Panc1 (cell line): ENCODE data around the gene MFAP4. TPM values are rescaled to one million over a fixed set of nuclear protein-coding genes. Genes with fewer than 3 reads are reported as not detected.

Experiments used
- ATAC-seq: fragments of 200-7000 bp; cut with Tn5 transposase; 2 replicates; pipeline ENCODE4 v1.9.1; 2020; ENCODE audit warnings: mild to moderate bottlenecking, moderate library complexity
- BruUV-seq: library from RNA; stranded (reverse); fragments of 400-500 nt; replicated peaks from 2 replicates; lab custom pipeline; 2021; lab: Mats Ljungman, UMichigan
- CTCF ChIA-PET: fragments of 300-600 bp; sonication (Branson Sonifier 250); formaldehyde crosslinking; loops from one replicate; lab custom pipeline; 2022; ENCODE audit warnings: antibody characterized with exemption; lab: Charles Lee
- POLR2A ChIA-PET: fragments of 300-600 bp; sonication (Branson Sonifier 250); formaldehyde crosslinking; loops from one replicate; lab custom pipeline; 2022; ENCODE audit warnings: antibody characterized with exemption; lab: Charles Lee
- DNase-seq: peaks from one replicate; pipeline ENCODE4 v3.0.0-alpha.2; 2010; ENCODE audit warnings: low read depth, low spot score
- H3K27ac ChIP-seq: 2 replicates; pipeline ENCODE4 v1.5.1; 2011; ENCODE audit warnings: mild to moderate bottlenecking, low read length, inconsistent platforms
- H3K27me3 ChIP-seq: fragments of 200-500 bp; sonication (Bioruptor generic); 2 replicates; pipeline ENCODE4 v1.6.0; 2014; ENCODE audit warnings: low read length, inconsistent platforms; ENCODE audit not compliant: control insufficient read depth, insufficient read depth
- H3K36me3 ChIP-seq: fragments of 200-500 bp; sonication (Bioruptor generic); 2 replicates; pipeline ENCODE4 v1.5.1; 2014; ENCODE audit warnings: inconsistent platforms, mild to moderate bottlenecking, low read length, moderate library complexity; ENCODE audit not compliant: control insufficient read depth, insufficient read depth
- H3K4me1 ChIP-seq: 2 replicates; pipeline ENCODE4 v1.5.1; 2011; ENCODE audit warnings: inconsistent platforms, mild to moderate bottlenecking, low read length, moderate library complexity; ENCODE audit not compliant: control insufficient read depth, insufficient read depth
- H3K4me3 ChIP-seq, 2 experiments: 2 replicates each; pipeline ENCODE4 v1.5.1; 2011 to 2012; ENCODE audit warnings: low read depth in 2 of 2, low read length in 2 of 2, mild to moderate bottlenecking in 2 of 2, inconsistent platforms in 1 of 2, moderate library complexity in 1 of 2
- H3K9me3 ChIP-seq: fragments of 200-500 bp; sonication (Bioruptor generic); 2 replicates; pipeline ENCODE4 v1.5.1; 2014; ENCODE audit warnings: low read depth, mild to moderate bottlenecking, inconsistent platforms, low read length, moderate library complexity; ENCODE audit not compliant: control insufficient read depth, insufficient read depth
- CTCF ChIP-seq: fragments of 450-650 bp; IDR thresholded peaks from 2 replicates; pipeline ENCODE4 v1.5.1; 2017; ENCODE audit warnings: mild to moderate bottlenecking
- POLR2AphosphoS5 ChIP-seq: IDR thresholded peaks from 2 replicates; pipeline ENCODE4 v1.6.1; 2012; ENCODE audit warnings: mild to moderate bottlenecking, low read depth, low read length, moderate library complexity
- REST ChIP-seq, 2 experiments: IDR thresholded peaks; 2 replicates each; pipeline ENCODE4 v1.6.1; 2011 to 2012; ENCODE audit warnings: low read depth in 2 of 2, control low read depth in 1 of 2, low read length in 1 of 2, mild to moderate bottlenecking in 1 of 2, moderate library complexity in 1 of 2; ENCODE audit not compliant: insufficient read depth in 1 of 2
- SIN3A ChIP-seq: IDR thresholded peaks from 2 replicates; pipeline ENCODE4 v1.6.1; 2012; ENCODE audit warnings: low read depth, mild to moderate bottlenecking, low read length, moderate library complexity, borderline replicate concordance; ENCODE audit not compliant: insufficient read depth
- TCF7L2 ChIP-seq: IDR thresholded peaks from 2 replicates; pipeline ENCODE4 v1.6.1; 2011; ENCODE audit warnings: mild to moderate bottlenecking, low read depth, low read length, inconsistent platforms
- in situ Hi-C: cut with HindIII; loops from 2 replicates; pipeline ENCODE4 v1.10.0; 2016; ENCODE audit warnings: low sequenced_read_pairs, low pct_unique_long_range_greater_than_20kb
- intact Hi-C: fragments of 100-400 bp; cut with micrococcal nuclease; formaldehyde crosslinking; loops from one replicate; pipeline ENCODE4 v1.10.0; 2022; ENCODE audit not compliant: unreplicated experiment
- total RNA-seq: library from RNA; stranded (reverse); gene quantifications from one replicate; pipeline ENCODE4 v1.2.1, GENCODE V29; 2021; ENCODE audit not compliant: unreplicated experiment

MFAP4 gene
- total RNA-seq, 1 experiment from 2014 or later, result 0.92 TPM

DNA sequence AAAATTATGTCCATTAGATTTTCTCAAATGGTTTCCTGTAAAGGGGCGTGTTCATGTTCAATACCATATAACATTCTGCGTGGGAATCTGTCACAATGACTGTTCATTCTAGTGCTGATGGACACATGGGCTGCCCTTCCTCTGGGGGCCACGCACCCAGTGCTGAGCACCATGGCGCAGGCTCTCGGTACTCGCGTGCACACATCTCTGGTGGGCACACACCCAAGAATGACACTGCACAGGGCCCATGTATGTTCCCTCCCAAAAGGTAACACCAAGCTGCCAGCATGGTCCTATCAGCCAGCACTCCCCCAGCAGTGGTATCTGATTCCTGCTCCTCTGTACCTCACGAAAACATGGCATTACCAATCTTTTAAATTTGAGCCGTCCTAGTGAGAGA, 38.2 kb downstream of the MFAP4 start:
- no peak overlapping the region for H3K27ac ChIP-seq
- H3K4me1 ChIP-seq, result peaks cover 12% of the 10 kb centered on the region
- intact Hi-C loops (no loop called here), in situ Hi-C loops (no loop called here)
- H3K36me3 ChIP-seq, result no peaks in the 10 kb centered on the region
- ATAC-seq (no peak), DNase-seq (no peak)
- no peak overlapping the region for H3K4me3 ChIP-seq
- CTCF ChIA-PET, result no interaction called here
- H3K27me3 ChIP-seq, result no peaks in the 10 kb centered on the region
- H3K9me3 ChIP-seq, result no peaks in the 10 kb centered on the region
- TF ChIP-seq POLR2AphosphoS5 (no peak), SIN3A (no peak), TCF7L2 (no peak), REST (IDR thresholded peaks at IDR 0.05; ENCODE audit: insufficient read depth in 1 of 2, low read depth in 2 of 2, low read length in 1 of 2) (no peak)
- BruUV-seq, result no TSS peak
- POLR2A ChIA-PET, result no interaction called here

DNA sequence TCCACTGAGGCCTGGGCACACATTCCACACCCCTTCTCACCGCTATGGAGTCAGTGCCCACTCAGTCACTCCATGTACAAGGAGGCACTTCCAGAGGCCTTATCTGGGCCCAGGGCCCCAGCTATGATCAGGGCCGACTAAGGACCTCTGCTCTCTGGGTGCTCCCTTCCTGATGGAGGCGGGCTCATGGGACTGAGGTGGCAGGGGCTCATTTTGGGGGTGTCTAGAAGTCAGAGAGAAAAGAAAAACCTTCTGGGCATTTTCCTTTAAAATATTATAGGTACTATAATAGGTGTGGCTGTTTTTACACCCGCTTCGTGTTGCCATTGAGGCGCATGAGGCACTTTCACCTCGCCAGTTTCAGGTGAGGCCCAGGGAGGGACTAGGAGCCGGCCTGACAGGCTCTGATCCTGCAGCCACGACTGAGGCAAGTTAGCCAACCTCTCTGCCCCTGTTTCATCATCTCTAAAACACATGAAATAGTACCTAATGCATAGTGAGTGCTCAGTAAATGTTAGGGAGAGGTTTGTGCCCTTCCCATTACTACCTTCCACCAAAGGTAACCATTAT, 38.8 kb downstream of the MFAP4 start:
- DNase-seq (no peak), ATAC-seq (no peak)
- TF ChIP-seq TCF7L2 (no peak), POLR2AphosphoS5 (no peak), SIN3A (no peak)
- Histone ChIP-seq H3K36me3 (no peaks in the 10 kb centered on the region), H3K27me3 (no peaks in the 10 kb centered on the region), H3K4me1 (peaks cover 12% of the 10 kb centered on the region), H3K27ac (no peak overlapping the region; the same call in 1 of the 2 replicates), H3K4me3 (no peak overlapping the region), H3K9me3 (no peaks in the 10 kb centered on the region)
- no TSS peak for BruUV-seq
- ChIA-PET CTCF (no interaction called here), POLR2A (no interaction called here)
- in situ Hi-C loops, result no loop called here
- intact Hi-C loops, result no loop called here

DNA sequence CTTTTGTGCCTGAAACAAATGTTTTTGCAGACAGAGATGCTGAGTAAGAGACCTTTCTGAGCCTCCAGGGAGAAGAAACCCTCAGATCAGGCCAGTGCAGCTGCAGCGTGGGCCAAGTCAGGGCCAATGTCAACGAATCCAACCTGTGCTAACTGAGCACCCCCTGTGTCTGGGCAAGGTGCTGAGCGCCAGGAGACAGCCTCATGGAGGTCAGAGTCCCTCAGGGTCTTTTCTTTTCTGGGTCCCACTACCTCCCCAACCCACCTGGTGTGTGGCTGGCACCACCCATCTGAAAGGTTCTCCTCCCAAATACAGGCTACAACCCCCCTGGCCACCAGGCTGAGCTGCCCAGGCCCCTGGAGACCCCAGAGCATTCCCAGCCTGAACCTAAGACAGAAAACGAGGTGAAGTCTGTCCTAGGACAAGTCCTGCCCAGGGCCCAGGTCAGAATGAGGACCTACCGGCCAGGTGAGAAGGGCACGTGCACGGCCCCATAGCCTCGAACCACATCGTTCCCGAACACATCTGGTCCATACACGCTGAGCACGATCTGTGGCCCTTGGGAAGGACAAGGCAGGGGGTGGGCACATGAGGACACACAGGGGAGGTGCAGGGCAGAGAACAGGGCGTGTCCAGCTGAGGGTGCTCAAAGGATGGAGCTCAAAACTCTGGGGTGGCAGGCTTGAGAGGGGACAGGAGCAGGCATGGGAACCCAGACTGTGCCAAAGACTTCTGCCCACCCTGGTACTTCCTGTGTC, 39.5 kb downstream of the MFAP4 start:
- H3K27ac ChIP-seq, result peak overlapping the region; percentile 48
- H3K4me1 ChIP-seq, result peaks cover 12% of the 10 kb centered on the region
- H3K27me3 ChIP-seq, result no peaks in the 10 kb centered on the region
- in situ Hi-C loops, result no loop called here
- no TSS peak for BruUV-seq
- TF ChIP-seq CTCF (no peak), TCF7L2 (no peak), POLR2AphosphoS5 (no peak), SIN3A (no peak), REST (IDR thresholded peaks at IDR 0.05; ENCODE audit: insufficient read depth in 1 of 2, low read depth in 2 of 2, low read length in 1 of 2) (no peak)
- no peaks in the 10 kb centered on the region for H3K9me3 ChIP-seq
- intact Hi-C loops, result no loop called here
- ChIA-PET POLR2A (no interaction called here), CTCF (no interaction called here)
- no peaks in the 10 kb centered on the region for H3K36me3 ChIP-seq
- no peak overlapping the region for H3K4me3 ChIP-seq
- ATAC-seq (no peak), DNase-seq (no peak)
